Endodermal cell (in vitro differentiated cells): Measurements from ENCODE around the gene UBN1. TPM values are rescaled to one million over a fixed set of nuclear protein-coding genes. Genes with fewer than 3 reads are reported as not detected.

ENCODE experiments used
- DNase-seq: peaks from one replicate; pipeline ENCODE4 v3.0.0-alpha.2; 2017
- H3K27ac ChIP-seq: 2 replicates; pipeline ENCODE4 v1.5.1; 2013; ENCODE audit warnings: mild to moderate bottlenecking, low read depth, low read length, moderate library complexity
- H3K27me3 ChIP-seq: 2 replicates; pipeline ENCODE4 v1.6.1; 2013; ENCODE audit warnings: mild to moderate bottlenecking, low read length, moderate library complexity; ENCODE audit not compliant: insufficient read depth, control insufficient read depth, poor library complexity, severe bottlenecking
- H3K36me3 ChIP-seq: 2 replicates; pipeline ENCODE4 v1.7.0; 2013; ENCODE audit warnings: mild to moderate bottlenecking, low read length, moderate library complexity; ENCODE audit not compliant: control insufficient read depth, insufficient read depth
- H3K4me1 ChIP-seq: one replicate; pipeline ENCODE4 v1.7.0; 2013; ENCODE audit warnings: low read length; ENCODE audit not compliant: control insufficient read depth, insufficient read depth
- H3K4me3 ChIP-seq: 2 replicates; pipeline ENCODE4 v1.5.1; 2013; ENCODE audit warnings: mild to moderate bottlenecking, low read length, moderate library complexity
- H3K9ac ChIP-seq: 2 replicates; pipeline ENCODE4 v1.6.1; 2013; ENCODE audit warnings: mild to moderate bottlenecking, low read length, moderate library complexity; ENCODE audit not compliant: poor library complexity, severe bottlenecking; ENCODE audit errors: extremely low read depth
- H3K9me3 ChIP-seq: 2 replicates; pipeline ENCODE4 v1.6.1; 2013; ENCODE audit warnings: mild to moderate bottlenecking, low read length, moderate library complexity; ENCODE audit not compliant: control insufficient read depth
- H3K27ac Mint-ChIP-seq: 2 replicates; pipeline ENCODE4 v1.8.0; 2020; ENCODE audit warnings: mixed read lengths
- H3K27me3 Mint-ChIP-seq: 2 replicates; pipeline ENCODE4 v1.8.0; 2021; ENCODE audit warnings: mild to moderate bottlenecking, mixed read lengths; ENCODE audit not compliant: insufficient read depth
- H3K36me3 Mint-ChIP-seq: 2 replicates; pipeline ENCODE4 v1.8.0; 2020; ENCODE audit warnings: low read depth, mixed read lengths
- H3K4me1 Mint-ChIP-seq: 2 replicates; pipeline ENCODE4 v1.8.0; 2020; ENCODE audit warnings: mixed read lengths
- H3K4me3 Mint-ChIP-seq: 2 replicates; pipeline ENCODE4 v1.8.0; 2020; ENCODE audit warnings: mild to moderate bottlenecking, moderate library complexity, mixed read lengths
- H3K9me3 Mint-ChIP-seq: 2 replicates; pipeline ENCODE4 v1.8.0; 2020; ENCODE audit warnings: mild to moderate bottlenecking, mixed read lengths
- WGBS, 2 experiments: methylation state at CpG; one replicate each; pipeline versions ENCODE4 v1.1.5 to v1.1.7; 2013; ENCODE audit warnings: missing lambda C conversion rate in 2 of 2, mixed read lengths in 1 of 2; ENCODE audit not compliant: insufficient coverage in 1 of 2, insufficient read length in 1 of 2; 5-methylcytosine and 5-hydroxymethylcytosine counted together
- total RNA-seq, 2 donors: library from RNA; stranded (reverse); fragmentation: NEBNext Ultra II Directional in 1 of 2; extraction: Animal tissue kit (Norgen Biotek cat#: 25700) in 1 of 2; gene quantifications; 2 replicates in 1 of 2; 3 replicates in 1 of 2; pipeline ENCODE4 v1.2.1, GENCODE V29; 2021
- TF ChIP-seq, protein P1 (sequence below): fragments of 200-600 bp; sonication (generic); conservative IDR thresholded peaks from 2 replicates; pipeline ENCODE4 v1.5.0; 2021; ENCODE audit warnings: antibody characterized with exemption, mild to moderate bottlenecking

UBN1 gene
- total RNA-seq, 2 donors from 2014 or later, result 36.8 to 46.7 TPM

DNA sequence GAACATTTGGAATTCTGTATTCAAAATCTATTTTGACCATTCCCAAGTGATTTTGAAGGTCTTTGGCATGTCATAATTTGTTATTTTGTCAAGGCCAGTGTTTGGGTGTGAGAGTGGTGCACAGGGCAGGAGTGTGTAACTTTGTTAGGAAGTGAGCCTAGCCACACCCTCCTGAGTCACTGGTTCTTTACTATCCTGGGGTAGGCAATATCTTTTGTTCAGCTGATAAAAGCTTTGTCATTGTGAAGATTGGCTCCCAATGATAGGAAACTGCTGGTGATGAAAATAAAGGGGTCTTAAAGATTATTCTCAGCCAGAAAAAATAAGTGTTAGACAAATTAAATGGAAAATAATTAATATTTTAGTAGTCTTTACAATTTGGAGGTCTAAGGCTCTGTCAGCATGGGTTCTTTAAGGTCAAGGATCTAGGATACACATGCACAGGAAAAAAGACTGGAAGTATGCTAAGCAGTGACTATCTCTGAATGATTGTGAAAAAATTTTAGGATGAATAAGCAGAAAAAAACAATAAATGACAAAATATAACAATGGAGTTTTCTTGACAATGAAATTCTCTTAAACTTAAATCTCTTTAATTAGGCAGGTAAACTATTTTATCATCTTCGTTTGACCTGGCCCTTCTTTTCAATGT lies 5.1 kb downstream of the UBN1 start:
- H3K4me1 ChIP-seq, result peaks cover 5% of the 10 kb centered on the region
- peaks cover 39% of the 10 kb centered on the region for H3K36me3 ChIP-seq
- H3K36me3 Mint-ChIP-seq, result peaks cover 41% of the 10 kb centered on the region
- 74 to 100% methylated on average over 1 of the region's 1 CpG for WGBS, 2 experiments
- H3K27ac ChIP-seq, result no peak overlapping the region
- no peaks in the 10 kb centered on the region for H3K9me3 ChIP-seq
- H3K4me3 ChIP-seq, result peak overlapping the region; percentile 72
- no peak overlapping the region for H3K4me3 Mint-ChIP-seq
- no peak overlapping the region for H3K9ac ChIP-seq
- H3K4me1 Mint-ChIP-seq, result peaks cover 24% of the 10 kb centered on the region
- TF ChIP-seq, protein P1, sequence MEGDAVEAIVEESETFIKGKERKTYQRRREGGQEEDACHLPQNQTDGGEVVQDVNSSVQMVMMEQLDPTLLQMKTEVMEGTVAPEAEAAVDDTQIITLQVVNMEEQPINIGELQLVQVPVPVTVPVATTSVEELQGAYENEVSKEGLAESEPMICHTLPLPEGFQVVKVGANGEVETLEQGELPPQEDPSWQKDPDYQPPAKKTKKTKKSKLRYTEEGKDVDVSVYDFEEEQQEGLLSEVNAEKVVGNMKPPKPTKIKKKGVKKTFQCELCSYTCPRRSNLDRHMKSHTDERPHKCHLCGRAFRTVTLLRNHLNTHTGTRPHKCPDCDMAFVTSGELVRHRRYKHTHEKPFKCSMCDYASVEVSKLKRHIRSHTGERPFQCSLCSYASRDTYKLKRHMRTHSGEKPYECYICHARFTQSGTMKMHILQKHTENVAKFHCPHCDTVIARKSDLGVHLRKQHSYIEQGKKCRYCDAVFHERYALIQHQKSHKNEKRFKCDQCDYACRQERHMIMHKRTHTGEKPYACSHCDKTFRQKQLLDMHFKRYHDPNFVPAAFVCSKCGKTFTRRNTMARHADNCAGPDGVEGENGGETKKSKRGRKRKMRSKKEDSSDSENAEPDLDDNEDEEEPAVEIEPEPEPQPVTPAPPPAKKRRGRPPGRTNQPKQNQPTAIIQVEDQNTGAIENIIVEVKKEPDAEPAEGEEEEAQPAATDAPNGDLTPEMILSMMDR, result no peak
- H3K27me3 ChIP-seq, result no peaks in the 10 kb centered on the region
- no peak for DNase-seq
- no peaks in the 10 kb centered on the region for H3K27me3 Mint-ChIP-seq
- H3K27ac Mint-ChIP-seq, result peak overlapping the region; percentile 82
- H3K9me3 Mint-ChIP-seq, result no peaks in the 10 kb centered on the region

DNA sequence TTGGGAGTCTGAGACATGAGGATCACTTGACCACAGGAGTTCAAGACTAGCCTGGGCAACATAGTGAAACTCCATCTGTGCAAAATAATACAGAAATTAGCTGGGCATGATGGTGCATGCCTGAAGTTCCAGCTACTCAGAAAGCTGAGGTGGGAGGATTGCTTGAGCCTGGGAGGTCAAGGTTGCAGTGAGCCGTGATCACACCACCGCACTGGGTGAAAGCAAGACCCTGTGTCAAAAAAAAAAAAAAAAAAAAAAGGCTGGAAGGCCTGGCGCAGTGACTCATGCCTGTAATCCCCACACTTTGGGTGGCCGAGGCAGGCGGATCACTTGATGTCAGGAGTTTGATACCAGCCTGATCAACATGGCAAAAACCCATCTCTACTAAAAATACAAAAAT lies 8.1 kb downstream of the UBN1 start:
- H3K9me3 ChIP-seq, result no peaks in the 10 kb centered on the region
- H3K36me3 ChIP-seq, result peaks cover 69% of the 10 kb centered on the region
- DNase-seq, result no peak
- peaks cover 12% of the 10 kb centered on the region for H3K4me1 Mint-ChIP-seq
- H3K27me3 Mint-ChIP-seq, result no peaks in the 10 kb centered on the region
- TF ChIP-seq, protein P1, result no peak
- no peak overlapping the region for H3K9ac ChIP-seq
- H3K4me3 Mint-ChIP-seq, result no peak overlapping the region
- no peaks in the 10 kb centered on the region for H3K27me3 ChIP-seq
- H3K9me3 Mint-ChIP-seq, result no peaks in the 10 kb centered on the region
- H3K4me3 ChIP-seq, result no peak overlapping the region
- peaks cover 67% of the 10 kb centered on the region for H3K36me3 Mint-ChIP-seq
- 90 to 99% methylated on average over 3 to 5 of the region's 5 CpGs for WGBS, 2 experiments
- H3K4me1 ChIP-seq, result peaks cover 5% of the 10 kb centered on the region
- no peak overlapping the region for H3K27ac ChIP-seq
- H3K27ac Mint-ChIP-seq, result no peak overlapping the region

DNA sequence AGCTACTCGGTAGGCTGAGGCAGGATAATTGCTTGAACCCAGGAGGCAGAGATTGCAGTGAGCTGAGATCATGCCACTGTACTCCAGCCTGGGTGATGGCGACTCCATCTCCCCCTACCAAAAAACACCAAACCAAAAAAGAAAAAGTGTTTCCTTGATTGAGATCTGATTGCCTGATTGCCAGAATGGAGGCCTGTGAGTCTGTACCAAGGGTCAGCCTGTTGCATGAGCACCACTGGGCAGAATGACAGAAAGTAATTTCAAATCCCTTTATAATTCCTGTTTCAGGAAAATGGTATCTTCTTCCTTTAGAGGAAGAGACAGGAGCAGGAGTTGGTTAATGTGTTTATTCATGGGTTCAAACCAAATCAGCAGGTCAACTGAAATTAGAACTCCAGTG lies 8.5 kb downstream of the UBN1 start:
- no peak overlapping the region for H3K9ac ChIP-seq
- 93 to 100% methylated on average over 1 to 2 of the region's 2 CpGs for WGBS, 2 experiments
- Mint-ChIP-seq H3K27ac (no peak overlapping the region), H3K4me3 (no peak overlapping the region), H3K4me1 (peaks cover 10% of the 10 kb centered on the region), H3K9me3 (no peaks in the 10 kb centered on the region), H3K36me3 (peaks cover 71% of the 10 kb centered on the region), H3K27me3 (no peaks in the 10 kb centered on the region)
- no peaks in the 10 kb centered on the region for H3K9me3 ChIP-seq
- H3K27ac ChIP-seq, result no peak overlapping the region
- TF ChIP-seq, protein P1, result no peak
- DNase-seq, result no peak
- peaks cover 73% of the 10 kb centered on the region for H3K36me3 ChIP-seq
- no peak overlapping the region for H3K4me3 ChIP-seq
- no peaks in the 10 kb centered on the region for H3K27me3 ChIP-seq
- peaks cover 5% of the 10 kb centered on the region for H3K4me1 ChIP-seq
